ENCODE results near the gene CKMT2. TPM values are rescaled to one million over a fixed set of nuclear protein-coding genes. Genes with fewer than 3 reads are reported as not detected.
A peak's percentile ranks its signal among the peaks of the same experiment; 100 is the strongest.

CKMT2 gene
- total RNA-seq (2021) = 1.8 to 3.1 TPM (median 2.4 TPM) in 3 replicates
- percentile 51 among the genes with signal in this experiment for Bru-seq, nascent RNA
- long read RNA-seq, experiment 1, partial matches to known transcripts = 1 of 9 reads
- long read RNA-seq, experiment 1, other reads (novel, unspliced or antisense) = 5 of 9 reads
- long read RNA-seq, experiment 2, partial matches to known transcripts = 1 of 2 reads
- long read RNA-seq, experiment 2, other reads (novel, unspliced or antisense) = 1 of 2 reads
- long read RNA-seq, experiment 3, partial matches to known transcripts = 0 of 4 reads
- long read RNA-seq, experiment 3, other reads (novel, unspliced or antisense) = 3 of 4 reads

GRCh38 chr5:81233080-81233634 is at the start of gene CKMT2:
CKMT2 (plus strand) TSS chr5:81233322; CDS start chr5:81251133, 17,811 bp downstream.
- H3K36me3 Mint-ChIP-seq = 0 out of 2 replicates have a peak, but pooled peaks cover 2% of the 10 kb centered on the region
- H3K4me3 Mint-ChIP-seq = peak within 1 kb of the TSS; percentile 81
- ChIA-PET POLR2A (interaction anchor here (0.6 to 1.2 kb wide), 3 partner anchors 37 to 140 kb away, joined by 3 to 4 read pairs (median 3); no protein-coding TSS in a partner anchor), CTCF (interaction anchor here (1.0 to 3.4 kb wide), 4 partner anchors 26 to 160 kb away, joined by 3 to 19 read pairs (median 9); partner anchors contain the start of genes ACOT12 and ZCCHC9)
- H3K27me3 Mint-ChIP-seq (ENCODE audit: low read depth) = no peaks in the 10 kb centered on the region
- DNase-seq (ENCODE audit: low spot score) (peak; percentile 88), ATAC-seq (peak; percentile 94)
- H3K4me1 Mint-ChIP-seq = peaks cover 28% of the 10 kb centered on the region
- H3K27ac Mint-ChIP-seq = peak within 1 kb of the TSS; percentile 89
- H3K9me3 Mint-ChIP-seq = no peaks in the 10 kb centered on the region
- TF ChIP-seq MAX (CRISPR knock-in tag; IDR thresholded peaks at IDR 0.05) = peak; percentile 86
- 0 out of 2 replicates have a peak, but pooled peaks have one; percentile 82 for TF ChIP-seq TP53 (CRISPR knock-in tag; IDR thresholded peaks at IDR 0.05)
- 0 out of 2 replicates have a peak, but pooled peaks have one; percentile 54 for TF ChIP-seq E2F5 (CRISPR knock-in tag; IDR thresholded peaks at IDR 0.05)
- 0 out of 2 replicates have a peak, but pooled peaks have one; percentile 37 for TF ChIP-seq ZBTB21 (CRISPR knock-in tag; IDR thresholded peaks at IDR 0.05; ENCODE audit: borderline replicate concordance)
- TF ChIP-seq ATF1 (CRISPR knock-in tag; IDR thresholded peaks at IDR 0.05) = no peak
- 0 out of 2 replicates have a peak, but pooled peaks have one; percentile 43 for TF ChIP-seq CREM (CRISPR knock-in tag; IDR thresholded peaks at IDR 0.05)
- no peak for TF ChIP-seq NR2C2 (CRISPR knock-in tag; IDR thresholded peaks at IDR 0.05)
- TF ChIP-seq SP1 (CRISPR knock-in tag; conservative IDR thresholded peaks at IDR 0.05) = peak; percentile 65; the same call in 1 of the 2 replicates
- TF ChIP-seq ZNF425 (CRISPR knock-in tag; conservative IDR thresholded peaks at IDR 0.05) = no peak
- 0 out of 2 replicates have a peak, but pooled peaks have one; percentile 62 for TF ChIP-seq ARID4B (CRISPR knock-in tag; IDR thresholded peaks at IDR 0.05; ENCODE audit: borderline replicate concordance)
- TF ChIP-seq PRDM15 (CRISPR knock-in tag; IDR thresholded peaks at IDR 0.05) = no peak

Measured in WTC11 (cell line).